HL-60 (cell line): ENCODE data around the gene COPS6.

Source experiments
- SPI1 ChIP-seq: IDR thresholded peaks from 2 replicates; pipeline ENCODE4 v1.6.1; 2012; ENCODE audit warnings: low read depth, mild to moderate bottlenecking, borderline replicate concordance
- TF ChIP-seq, protein P1 (sequence below): IDR thresholded peaks from one replicate; pipeline ENCODE4 v1.5.1; 2011; ENCODE audit warnings: low read length, control low read depth, inconsistent platforms; ENCODE audit not compliant: insufficient read depth

DNA sequence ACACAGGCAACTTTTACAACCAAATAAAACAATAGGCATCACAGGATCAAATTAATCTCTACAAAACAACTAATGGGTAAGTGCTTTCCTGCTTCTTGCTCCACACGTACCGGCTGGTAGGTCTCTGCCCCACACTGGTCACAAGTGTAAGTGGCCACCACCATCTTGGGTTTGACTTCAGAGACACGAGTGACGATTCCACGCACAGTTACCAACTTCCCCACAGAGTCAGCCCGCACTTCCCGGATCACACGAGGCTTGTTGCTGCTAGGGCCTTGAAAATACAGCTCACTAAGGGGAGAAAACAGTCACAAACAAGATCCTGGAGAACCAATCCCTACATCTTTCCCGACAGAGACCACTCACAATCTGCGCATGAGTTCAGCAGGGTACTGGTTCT is 10.1 kb downstream of the COPS6 start:
- TF ChIP-seq, protein P1, sequence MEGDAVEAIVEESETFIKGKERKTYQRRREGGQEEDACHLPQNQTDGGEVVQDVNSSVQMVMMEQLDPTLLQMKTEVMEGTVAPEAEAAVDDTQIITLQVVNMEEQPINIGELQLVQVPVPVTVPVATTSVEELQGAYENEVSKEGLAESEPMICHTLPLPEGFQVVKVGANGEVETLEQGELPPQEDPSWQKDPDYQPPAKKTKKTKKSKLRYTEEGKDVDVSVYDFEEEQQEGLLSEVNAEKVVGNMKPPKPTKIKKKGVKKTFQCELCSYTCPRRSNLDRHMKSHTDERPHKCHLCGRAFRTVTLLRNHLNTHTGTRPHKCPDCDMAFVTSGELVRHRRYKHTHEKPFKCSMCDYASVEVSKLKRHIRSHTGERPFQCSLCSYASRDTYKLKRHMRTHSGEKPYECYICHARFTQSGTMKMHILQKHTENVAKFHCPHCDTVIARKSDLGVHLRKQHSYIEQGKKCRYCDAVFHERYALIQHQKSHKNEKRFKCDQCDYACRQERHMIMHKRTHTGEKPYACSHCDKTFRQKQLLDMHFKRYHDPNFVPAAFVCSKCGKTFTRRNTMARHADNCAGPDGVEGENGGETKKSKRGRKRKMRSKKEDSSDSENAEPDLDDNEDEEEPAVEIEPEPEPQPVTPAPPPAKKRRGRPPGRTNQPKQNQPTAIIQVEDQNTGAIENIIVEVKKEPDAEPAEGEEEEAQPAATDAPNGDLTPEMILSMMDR = no peak
- no peak for TF ChIP-seq SPI1
